Heart left ventricle (tissue), 16 donors: ENCODE results near the gene PTPRM. TPM values are rescaled to one million over a fixed set of nuclear protein-coding genes. Genes with fewer than 3 reads are reported as not detected.

ENCODE experiments used
- ATAC-seq, 4 donors: fragments of 200-7000 bp; cut with Tn5 transposase; one replicate each; pipeline ENCODE4 v1.9.1; 2020 to 2022; ENCODE audit warnings: moderate library complexity in 4 of 4, mild to moderate bottlenecking in 3 of 4, moderate number of reproducible peaks in 1 of 4
- DNase-seq, 5 donors: peaks; one replicate each; pipeline ENCODE4 v3.0.0-alpha.2; 2020
- H3K27ac ChIP-seq, 12 donors: fragments of 200-600 bp; sonication (generic) in 4 of 12; one replicate each; pipeline versions ENCODE4 v1.5.0 to v1.8.0; 2016 to 2022; ENCODE audit warnings: mild to moderate bottlenecking in 2 of 12
- H3K27me3 ChIP-seq, 9 donors: fragments of 200-600 bp; sonication (generic) in 2 of 9; one replicate each; pipeline versions ENCODE4 v1.5.1 to v1.8.0; 2016 to 2022; ENCODE audit warnings: mild to moderate bottlenecking in 3 of 9
- H3K36me3 ChIP-seq, 9 donors: fragments of 200-600 bp; sonication (generic) in 2 of 9; one replicate each; pipeline versions ENCODE4 v1.5.0 to v1.8.0; 2018 to 2022; ENCODE audit warnings: mild to moderate bottlenecking in 2 of 9
- H3K4me1 ChIP-seq, 12 donors: fragments of 200-600 bp; sonication (generic) in 4 of 12; one replicate each; pipeline versions ENCODE4 v1.5.0 to v1.8.0; 2016 to 2022; ENCODE audit warnings: mild to moderate bottlenecking in 3 of 12
- H3K4me3 ChIP-seq, 12 donors: fragments of 200-600 bp; sonication (generic) in 4 of 12; one replicate each; pipeline versions ENCODE4 v1.5.0 to v1.8.0; 2017 to 2022; ENCODE audit warnings: mild to moderate bottlenecking in 9 of 12, moderate library complexity in 4 of 12
- H3K9me3 ChIP-seq, 12 donors: fragments of 200-600 bp; sonication (generic) in 4 of 12; one replicate each; pipeline versions ENCODE4 v1.5.0 to v1.8.0; 2016 to 2022; ENCODE audit warnings: mild to moderate bottlenecking in 1 of 12
- POLR2A ChIP-seq, 2 donors: fragments of 450-650 bp; IDR thresholded peaks; one replicate each; pipeline ENCODE4 v1.6.1; 2017; ENCODE audit warnings: antibody characterized with exemption in 2 of 2, mild to moderate bottlenecking in 2 of 2, moderate library complexity in 2 of 2
- WGBS, 4 donors: extraction: QIAGEN DNeasy Blood & Tissue Kit in 2 of 4; methylation state at CpG; one replicate each; pipeline versions ENCODE4 v1.1.5 to v1.1.7; 2013 to 2018; 5-methylcytosine and 5-hydroxymethylcytosine counted together
- intact Hi-C, 10 donors: fragments of 100-400 bp; cut with DNase I; formaldehyde crosslinking; loops; one replicate each; pipeline versions ENCODE4 v1.11.1 to v1.14.2; 2022
- polyA plus RNA-seq, 2 donors: library from polyadenylated mRNA; stranded (reverse); fragments of 200-250 nt; gene quantifications; one replicate each; pipeline ENCODE4 v1.2.3, GENCODE V29; 2013
- total RNA-seq, 9 donors: library from RNA; depleted of rRNA in 2 of 9; stranded (reverse); fragments of >200 nt in 2 of 9; fragmentation: NEBNext Ultra II Directional in 3 of 9; extraction: Animal tissue kit (Norgen Biotek cat#: 25700) in 3 of 9; gene quantifications; one replicate each; pipeline versions ENCODE4 v1.1.0 to v1.2.4, GENCODE V29; 2016 to 2023
- TF ChIP-seq, protein P1 (sequence below), 12 donors: fragments of 200-600 bp; sonication (generic) in 4 of 12; IDR thresholded peaks; one replicate each; pipeline versions ENCODE4 v1.5.0 to v1.8.0; 2018 to 2022; ENCODE audit warnings: antibody characterized with exemption in 12 of 12, mild to moderate bottlenecking in 5 of 12
- donor health status: ischemic (EF 13 %, LVEDD 7.1; RV severe dilation, severe dysfunction).
- donor health status: healthy with polysubstance abuse.
- donor health status: DM: no; HTN: yes; CAD: no.
- donor health status: DM: no; HTN: no; CAD: no.
- donor health status: ischemic (EF 25% LVEDD 6.9; RV normal size, moderate dysfunction).
- donor health status: ischemic (EF 25% LVEDD 5.7; RV mildly dilated, moderate dysfunction).
- donor health status: healthy.
- donor health status: DM: yes; HTN: yes; CAD: no.
- donor health status: ischemic (EF 35%, LVEDD 5.7; RV mildly dilated, moderate dysfunction).
- donor health status: nonischemic (EF 11% LVEDD 7.7; RV severe dilation, severe dysfunction).
- donor health status: DM: yes; HTN: yes; CAD: no.
- donor health status: PGD.
- donor health status: ischemic (EF 29% LVEDD 5.4; RV normal size, mild dysfunction).
- donor health status: nonischemic (EF 23%, LVEDD 6.1; RV moderate dilation, normal function).

The PTPRM gene
- total and polyA plus RNA-seq, 11 donors = 93.8 to 186 (median 123) TPM

- Histone ChIP-seq H3K27me3 (no peaks in the 10 kb centered on the region), H3K4me1 (peaks cover 7 to 52% (median 31%) of the 10 kb centered on the region in 12 donors), H3K9me3 (peaks cover 0 to 7% (median 0%) of the 10 kb centered on the region in 12 donors), H3K4me3 (no peak overlapping the region), H3K27ac (peak overlapping the region in 11 of 12 donors; percentile 5 to 57 (median 36)), H3K36me3 (no peaks in the 10 kb centered on the region)
- peak in 1 of 4 donors; percentile 26 for ATAC-seq
- WGBS, 4 donors = 34 to 53% (median 37%) methylated on average over 3 of the region's 3 CpGs
- no peak for DNase-seq
- TF ChIP-seq, protein P1, sequence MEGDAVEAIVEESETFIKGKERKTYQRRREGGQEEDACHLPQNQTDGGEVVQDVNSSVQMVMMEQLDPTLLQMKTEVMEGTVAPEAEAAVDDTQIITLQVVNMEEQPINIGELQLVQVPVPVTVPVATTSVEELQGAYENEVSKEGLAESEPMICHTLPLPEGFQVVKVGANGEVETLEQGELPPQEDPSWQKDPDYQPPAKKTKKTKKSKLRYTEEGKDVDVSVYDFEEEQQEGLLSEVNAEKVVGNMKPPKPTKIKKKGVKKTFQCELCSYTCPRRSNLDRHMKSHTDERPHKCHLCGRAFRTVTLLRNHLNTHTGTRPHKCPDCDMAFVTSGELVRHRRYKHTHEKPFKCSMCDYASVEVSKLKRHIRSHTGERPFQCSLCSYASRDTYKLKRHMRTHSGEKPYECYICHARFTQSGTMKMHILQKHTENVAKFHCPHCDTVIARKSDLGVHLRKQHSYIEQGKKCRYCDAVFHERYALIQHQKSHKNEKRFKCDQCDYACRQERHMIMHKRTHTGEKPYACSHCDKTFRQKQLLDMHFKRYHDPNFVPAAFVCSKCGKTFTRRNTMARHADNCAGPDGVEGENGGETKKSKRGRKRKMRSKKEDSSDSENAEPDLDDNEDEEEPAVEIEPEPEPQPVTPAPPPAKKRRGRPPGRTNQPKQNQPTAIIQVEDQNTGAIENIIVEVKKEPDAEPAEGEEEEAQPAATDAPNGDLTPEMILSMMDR (IDR thresholded peaks at IDR 0.05) = no peak
- no peak for TF ChIP-seq POLR2A (IDR thresholded peaks at IDR 0.05)
- intact Hi-C loops = loop anchor here in 2 of 10 donors (10.0 kb wide), 2 partner anchors 64 to 166 kb away; no protein-coding TSS in a partner anchor
These were observed 173.7 kb downstream of the PTPRM start for GRCh38 chr18:7740821-7741220.

DNA sequence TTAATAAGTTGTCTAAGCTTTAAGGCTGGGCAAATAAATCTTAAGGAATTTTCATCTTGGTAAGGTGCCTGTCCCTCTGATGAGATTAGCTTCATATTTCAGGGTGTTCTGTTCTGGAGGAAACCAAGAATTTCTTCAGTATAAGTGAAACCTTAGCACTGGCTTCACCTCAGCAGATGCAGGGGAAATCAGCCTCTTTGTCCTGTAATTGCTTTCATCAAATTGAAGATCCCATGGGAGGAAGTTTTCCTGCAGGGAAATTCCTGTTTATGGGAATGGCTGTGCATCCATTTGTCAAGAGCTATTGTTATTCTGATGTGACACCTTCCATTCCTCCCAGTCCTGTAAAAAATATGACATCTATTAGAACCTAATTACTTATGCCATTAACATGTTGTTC lies 174.5 kb downstream of the PTPRM start:
- no peaks in the 10 kb centered on the region for H3K27me3 ChIP-seq
- no peak overlapping the region for H3K4me3 ChIP-seq
- H3K9me3 ChIP-seq = peaks cover 0 to 13% (median 0%) of the 10 kb centered on the region in 12 donors
- intact Hi-C loops = loop anchor here in 2 of 10 donors (10.0 kb wide), 2 partner anchors 63 to 167 kb away; no protein-coding TSS in a partner anchor
- peaks cover 7 to 51% (median 29%) of the 10 kb centered on the region in 12 donors for H3K4me1 ChIP-seq
- ATAC-seq (peak; percentile 35 to 77 (median 52)), DNase-seq (no peak)
- TF ChIP-seq, protein P1 (IDR thresholded peaks at IDR 0.05) = no peak
- TF ChIP-seq POLR2A (IDR thresholded peaks at IDR 0.05) = no peak
- H3K27ac ChIP-seq = peak overlapping the region in 10 of 12 donors; percentile 6 to 57 (median 36)
- no peaks in the 10 kb centered on the region for H3K36me3 ChIP-seq

- DNase-seq = no peak
- intact Hi-C loops = loop anchor here in 2 of 10 donors (10.0 kb wide), 2 partner anchors 63 to 167 kb away; no protein-coding TSS in a partner anchor
- Histone ChIP-seq H3K9me3 (peaks cover 0 to 13% (median 0%) of the 10 kb centered on the region in 12 donors), H3K27ac (peak overlapping the region in 11 of 12 donors; percentile 4 to 43 (median 23)), H3K27me3 (no peaks in the 10 kb centered on the region), H3K4me1 (peaks cover 8 to 57% (median 34%) of the 10 kb centered on the region in 12 donors), H3K4me3 (no peak overlapping the region), H3K36me3 (no peaks in the 10 kb centered on the region)
- no peak for ATAC-seq
- 49 to 65% (median 53%) methylated on average over 2 of the region's 2 CpGs for WGBS, 4 donors
- TF ChIP-seq, protein P1 (IDR thresholded peaks at IDR 0.05) = no peak
- no peak for TF ChIP-seq POLR2A (IDR thresholded peaks at IDR 0.05)
These were observed 175.1 kb downstream of the PTPRM start for GRCh38 chr18:7742224-7742623.

DNA sequence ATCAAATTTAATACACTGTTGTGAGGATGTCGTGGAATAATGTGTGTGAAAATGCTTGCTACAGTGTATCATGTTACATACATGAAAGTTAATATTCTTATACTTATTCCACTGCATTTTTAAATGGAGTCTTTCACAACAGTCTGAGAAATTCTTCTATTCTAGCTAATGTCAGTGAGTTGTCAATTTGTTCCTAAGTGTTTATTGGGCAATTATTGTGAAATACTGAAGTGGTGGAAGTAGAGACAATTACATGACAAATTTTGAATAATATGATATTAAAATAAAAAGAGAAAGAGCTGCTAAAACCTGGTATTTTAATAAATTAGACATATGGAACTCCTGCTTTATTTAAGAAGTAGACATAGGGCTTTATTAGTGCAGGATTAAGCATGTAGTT lies 176.1 kb downstream of the PTPRM start:
- ATAC-seq (no peak), DNase-seq (no peak)
- 55 to 64% (median 61%) methylated on average over 1 of the region's 1 CpG for WGBS, 4 donors
- H3K9me3 ChIP-seq = peaks cover 0 to 13% (median 0%) of the 10 kb centered on the region in 12 donors
- intact Hi-C loops = loop anchor here in 2 of 10 donors (10.0 kb wide), 2 partner anchors 62 to 168 kb away; no protein-coding TSS in a partner anchor
- H3K4me3 ChIP-seq = no peak overlapping the region
- TF ChIP-seq POLR2A (IDR thresholded peaks at IDR 0.05) = no peak
- TF ChIP-seq, protein P1 (IDR thresholded peaks at IDR 0.05) = no peak
- H3K27ac ChIP-seq = peak overlapping the region in 4 of 12 donors; percentile 4 to 41 (median 14)
- H3K4me1 ChIP-seq = peaks cover 16 to 63% (median 44%) of the 10 kb centered on the region in 12 donors
- H3K27me3 ChIP-seq = no peaks in the 10 kb centered on the region
- no peaks in the 10 kb centered on the region for H3K36me3 ChIP-seq
